ENCODE data around the gene TAS2R41.

Gene TAS2R41

DNA sequence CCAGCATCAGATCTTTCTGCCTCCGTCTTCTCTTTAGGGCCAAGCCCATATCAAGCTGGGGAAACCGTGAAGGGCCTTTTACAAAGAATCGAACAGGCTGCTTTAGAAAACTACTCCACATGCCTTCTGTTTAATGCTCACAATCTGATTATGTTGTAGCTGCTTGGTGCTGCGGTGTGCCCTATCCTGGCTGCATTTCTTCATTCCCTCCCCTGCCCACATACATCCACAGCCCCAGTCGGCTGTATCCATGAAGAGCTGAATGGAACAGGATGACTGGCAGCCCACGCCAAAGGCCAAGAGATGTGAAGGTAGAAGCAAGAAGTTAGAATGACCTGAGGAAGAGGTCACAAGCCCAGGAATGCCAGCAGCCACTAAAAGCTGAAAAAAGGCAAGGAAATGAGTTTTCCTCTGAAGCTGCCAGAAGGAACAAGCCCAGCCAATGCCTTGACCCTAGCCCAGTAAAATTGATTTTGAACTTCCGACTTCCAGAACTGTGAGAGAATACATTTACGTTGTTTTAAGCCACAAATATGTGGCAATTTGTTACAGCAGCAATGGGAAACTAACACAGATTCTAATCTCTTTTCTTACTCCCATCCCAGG lies 22.2 kb downstream of the TAS2R41 start:
- Histone ChIP-seq H3K9me3 (ENCODE audit: control insufficient read depth in 5 of 5, low read length in 5 of 5) (no peaks in the 10 kb centered on the region), H3K4me1 (ENCODE audit: control insufficient read depth in 5 of 5, insufficient read depth in 5 of 5, low read length in 5 of 5) (peaks cover 4 to 46% (median 30%) of the 10 kb centered on the region in 5 donors), H3K36me3 (ENCODE audit: control insufficient read depth in 5 of 5, insufficient read depth in 5 of 5, low read length in 5 of 5) (no peaks in the 10 kb centered on the region), H3K4me3 (ENCODE audit: low read depth in 1 of 5, low read length in 5 of 5) (no peak overlapping the region), H3K27me3 (ENCODE audit: control insufficient read depth in 5 of 5, insufficient read depth in 4 of 5, low read length in 5 of 5) (no peaks in the 10 kb centered on the region), H3K9ac (ENCODE audit: low read length in 5 of 5) (no peak overlapping the region), H3K27ac (ENCODE audit: low read depth, low read length) (peak overlapping the region; percentile 83)

DNA sequence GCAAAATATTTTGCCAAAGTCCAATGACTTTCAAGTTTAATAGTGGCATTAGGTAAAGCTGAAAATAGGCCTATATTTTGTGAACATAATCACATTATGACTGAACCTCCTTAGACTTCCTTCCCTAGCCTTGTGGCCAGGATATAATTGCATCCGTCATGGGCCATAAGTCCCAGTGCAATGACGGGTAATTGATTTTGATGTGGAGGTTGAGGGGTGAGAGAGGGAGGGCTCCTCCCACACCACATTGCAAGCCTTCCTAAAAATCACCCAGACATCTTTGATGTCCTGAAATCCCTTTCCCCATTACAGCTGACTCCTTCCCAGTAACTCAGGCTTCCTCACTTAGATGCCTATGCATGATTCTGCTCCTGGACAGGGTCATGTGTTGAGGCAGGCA lies 25.6 kb downstream of the TAS2R41 start:
- H3K27ac ChIP-seq (ENCODE audit: low read depth, low read length), result no peak overlapping the region

DNA sequence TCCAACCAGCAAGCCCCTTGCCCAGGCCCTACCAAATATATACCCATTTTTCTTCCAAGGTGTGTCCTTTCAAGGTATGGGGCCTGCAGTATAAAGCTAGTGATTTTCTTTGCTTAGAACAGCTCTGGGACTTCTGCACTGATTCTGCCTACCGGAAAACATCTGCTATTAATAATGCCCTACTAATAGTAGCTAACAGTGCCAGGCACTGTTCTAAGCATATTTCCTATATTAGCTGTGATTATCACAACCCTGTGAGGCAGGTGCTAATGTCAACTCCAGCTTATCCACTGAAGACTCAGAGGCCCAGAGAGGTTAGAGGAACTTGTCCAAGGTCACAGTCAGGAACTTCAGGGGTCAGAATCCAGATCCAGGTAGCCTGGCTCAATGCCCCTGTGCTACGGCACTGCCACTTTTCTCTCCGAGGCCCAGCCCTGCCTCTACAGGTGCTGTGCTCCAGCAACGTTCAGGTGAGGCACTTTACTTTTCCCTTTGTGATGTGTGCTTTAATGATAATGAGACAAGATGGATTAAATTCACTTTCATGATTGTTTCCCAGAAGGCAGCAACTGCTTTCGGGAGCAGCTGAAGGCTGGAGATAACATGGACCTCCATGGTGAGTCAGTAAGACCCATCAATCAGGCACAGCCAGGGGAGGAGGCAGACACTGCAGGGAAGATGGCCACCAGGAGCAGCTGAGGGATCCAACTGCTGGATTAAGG lies 26.7 kb downstream of the TAS2R41 start:
- Histone ChIP-seq H3K27me3 (ENCODE audit: control insufficient read depth in 5 of 5, insufficient read depth in 4 of 5, low read length in 5 of 5) (no peaks in the 10 kb centered on the region), H3K4me3 (ENCODE audit: low read depth in 1 of 5, low read length in 5 of 5) (no peak overlapping the region), H3K9ac (ENCODE audit: low read length in 5 of 5) (no peak overlapping the region), H3K4me1 (ENCODE audit: control insufficient read depth in 5 of 5, insufficient read depth in 5 of 5, low read length in 5 of 5) (peaks cover 4 to 25% (median 16%) of the 10 kb centered on the region in 5 donors), H3K36me3 (ENCODE audit: control insufficient read depth in 5 of 5, insufficient read depth in 5 of 5, low read length in 5 of 5) (no peaks in the 10 kb centered on the region), H3K9me3 (ENCODE audit: control insufficient read depth in 5 of 5, low read length in 5 of 5) (peaks cover 0 to 2% (median 0%) of the 10 kb centered on the region in 5 donors), H3K27ac (ENCODE audit: low read depth, low read length) (no peak overlapping the region)

More for the DNA sequence above, 25.6 kb downstream of the TAS2R41 start:
- Histone ChIP-seq H3K36me3 (ENCODE audit: control insufficient read depth in 5 of 5, insufficient read depth in 5 of 5, low read length in 5 of 5) (no peaks in the 10 kb centered on the region), H3K9ac (ENCODE audit: low read length in 5 of 5) (no peak overlapping the region), H3K9me3 (ENCODE audit: control insufficient read depth in 5 of 5, low read length in 5 of 5) (peaks cover 0 to 2% (median 0%) of the 10 kb centered on the region in 5 donors), H3K4me1 (ENCODE audit: control insufficient read depth in 5 of 5, insufficient read depth in 5 of 5, low read length in 5 of 5) (peaks cover 4 to 35% (median 24%) of the 10 kb centered on the region in 5 donors), H3K4me3 (ENCODE audit: low read depth in 1 of 5, low read length in 5 of 5) (no peak overlapping the region), H3K27me3 (ENCODE audit: control insufficient read depth in 5 of 5, insufficient read depth in 4 of 5, low read length in 5 of 5) (no peaks in the 10 kb centered on the region)

DNA sequence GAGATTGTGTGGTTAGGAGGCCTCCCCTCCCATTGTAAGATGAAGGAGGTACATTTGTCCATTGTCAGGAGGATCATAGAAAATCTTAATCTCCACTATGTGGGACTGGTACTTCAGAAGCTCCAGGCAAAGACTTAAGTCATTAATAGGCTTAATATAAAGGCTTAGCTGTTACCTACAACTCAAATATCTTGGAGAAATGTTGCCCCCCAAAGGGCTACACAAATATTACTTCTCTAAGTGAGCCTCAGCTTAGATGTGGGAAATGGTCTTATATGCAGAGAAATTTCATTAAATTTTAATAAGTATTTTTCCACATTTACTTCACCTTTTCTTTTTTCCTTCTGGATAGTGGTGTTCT lies 27.2 kb downstream of the TAS2R41 start:
- Histone ChIP-seq H3K9me3 (ENCODE audit: control insufficient read depth in 5 of 5, low read length in 5 of 5) (peaks cover 0 to 2% (median 0%) of the 10 kb centered on the region in 5 donors), H3K4me3 (ENCODE audit: low read depth in 1 of 5, low read length in 5 of 5) (no peak overlapping the region), H3K9ac (ENCODE audit: low read length in 5 of 5) (no peak overlapping the region), H3K4me1 (ENCODE audit: control insufficient read depth in 5 of 5, insufficient read depth in 5 of 5, low read length in 5 of 5) (peaks cover 0 to 20% (median 10%) of the 10 kb centered on the region in 5 donors), H3K27me3 (ENCODE audit: control insufficient read depth in 5 of 5, insufficient read depth in 4 of 5, low read length in 5 of 5) (no peaks in the 10 kb centered on the region), H3K36me3 (ENCODE audit: control insufficient read depth in 5 of 5, insufficient read depth in 5 of 5, low read length in 5 of 5) (no peaks in the 10 kb centered on the region), H3K27ac (ENCODE audit: low read depth, low read length) (no peak overlapping the region)

DNA sequence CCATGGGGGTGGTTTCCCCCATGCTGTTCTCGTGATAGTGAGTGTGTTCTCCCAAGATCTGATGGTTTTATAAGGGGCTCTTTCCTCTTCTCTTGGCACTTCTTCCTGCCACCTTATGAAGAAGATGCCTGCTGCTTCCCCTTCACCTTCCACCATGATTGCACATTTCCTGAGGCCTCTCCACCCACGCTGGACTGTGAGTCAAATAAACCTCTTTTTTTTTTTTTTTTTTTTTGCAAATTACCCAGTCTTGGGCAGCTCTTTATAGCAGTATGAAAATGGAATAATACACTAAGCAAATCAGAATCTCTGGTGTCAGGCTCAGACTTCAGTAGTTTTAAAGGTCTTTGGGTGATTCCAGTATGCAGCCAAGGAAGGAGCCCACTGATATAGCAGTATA lies 28.2 kb downstream of the TAS2R41 start:
- Histone ChIP-seq H3K9me3 (ENCODE audit: control insufficient read depth in 5 of 5, low read length in 5 of 5) (peaks cover 0 to 2% (median 0%) of the 10 kb centered on the region in 5 donors), H3K36me3 (ENCODE audit: control insufficient read depth in 5 of 5, insufficient read depth in 5 of 5, low read length in 5 of 5) (no peaks in the 10 kb centered on the region), H3K9ac (ENCODE audit: low read length in 5 of 5) (no peak overlapping the region), H3K4me1 (ENCODE audit: control insufficient read depth in 5 of 5, insufficient read depth in 5 of 5, low read length in 5 of 5) (peaks cover 0 to 11% (median 4%) of the 10 kb centered on the region in 5 donors), H3K27ac (ENCODE audit: low read depth, low read length) (no peak overlapping the region), H3K4me3 (ENCODE audit: low read depth in 1 of 5, low read length in 5 of 5) (no peak overlapping the region), H3K27me3 (ENCODE audit: control insufficient read depth in 5 of 5, insufficient read depth in 4 of 5, low read length in 5 of 5) (no peaks in the 10 kb centered on the region)

DNA sequence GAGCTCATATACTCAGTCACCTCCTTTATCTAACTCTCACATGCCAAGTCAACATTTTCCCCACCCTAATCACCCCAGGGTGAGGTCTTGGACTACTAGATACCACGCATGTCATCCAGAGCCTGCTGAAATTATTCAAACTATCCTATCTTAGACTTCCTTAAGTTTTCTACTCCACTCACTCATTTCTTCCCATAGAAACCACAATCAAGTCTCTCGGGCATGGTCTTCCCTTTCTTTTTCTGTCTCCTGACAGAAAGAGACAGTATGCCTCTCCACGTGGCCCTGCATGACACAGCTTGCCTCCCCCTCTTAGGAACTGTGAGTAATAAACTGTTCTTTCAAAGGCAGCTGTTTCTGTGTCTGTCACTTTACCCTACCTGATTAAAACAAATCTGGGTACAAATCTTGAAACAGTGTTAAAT lies 29.4 kb downstream of the TAS2R41 start:
- Histone ChIP-seq H3K4me3 (ENCODE audit: low read depth in 1 of 5, low read length in 5 of 5) (no peak overlapping the region), H3K27ac (ENCODE audit: low read depth, low read length) (no peak overlapping the region), H3K4me1 (ENCODE audit: control insufficient read depth in 5 of 5, insufficient read depth in 5 of 5, low read length in 5 of 5) (peaks cover 0 to 10% (median 2%) of the 10 kb centered on the region in 5 donors), H3K27me3 (ENCODE audit: control insufficient read depth in 5 of 5, insufficient read depth in 4 of 5, low read length in 5 of 5) (peaks cover 0 to 7% (median 0%) of the 10 kb centered on the region in 5 donors), H3K36me3 (ENCODE audit: control insufficient read depth in 5 of 5, insufficient read depth in 5 of 5, low read length in 5 of 5) (no peaks in the 10 kb centered on the region), H3K9ac (ENCODE audit: low read length in 5 of 5) (no peak overlapping the region), H3K9me3 (ENCODE audit: control insufficient read depth in 5 of 5, low read length in 5 of 5) (peaks cover 0 to 2% (median 0%) of the 10 kb centered on the region in 5 donors)

DNA sequence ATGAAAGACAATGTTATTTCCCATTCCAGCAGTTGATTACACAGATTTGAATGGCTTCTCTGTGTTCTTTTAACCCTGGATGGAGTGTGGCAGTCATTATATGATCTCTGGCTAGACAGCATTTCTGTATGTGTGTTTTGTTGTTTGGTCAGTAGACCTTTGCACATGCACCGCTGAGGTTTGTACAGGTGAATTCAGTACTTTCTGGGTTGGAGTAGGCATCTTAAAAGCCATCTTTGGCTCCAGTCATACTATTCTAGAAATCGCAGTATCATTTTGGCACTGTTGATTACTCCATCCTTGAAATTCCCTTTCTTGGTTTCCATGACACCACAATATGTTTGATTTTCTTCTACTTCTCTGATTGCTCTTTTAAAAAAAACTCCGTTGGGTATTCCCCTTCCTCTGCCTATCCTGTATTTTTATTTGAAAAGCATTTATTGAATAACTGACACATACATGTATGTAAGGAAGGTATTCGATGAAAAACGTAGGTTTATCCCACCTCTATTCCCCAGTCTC lies 29.9 kb downstream of the TAS2R41 start:
- Histone ChIP-seq H3K9me3 (ENCODE audit: control insufficient read depth in 5 of 5, low read length in 5 of 5) (peaks cover 0 to 2% (median 0%) of the 10 kb centered on the region in 5 donors), H3K36me3 (ENCODE audit: control insufficient read depth in 5 of 5, insufficient read depth in 5 of 5, low read length in 5 of 5) (no peaks in the 10 kb centered on the region), H3K27ac (ENCODE audit: low read depth, low read length) (no peak overlapping the region), H3K4me3 (ENCODE audit: low read depth in 1 of 5, low read length in 5 of 5) (no peak overlapping the region), H3K4me1 (ENCODE audit: control insufficient read depth in 5 of 5, insufficient read depth in 5 of 5, low read length in 5 of 5) (peaks cover 0 to 10% (median 2%) of the 10 kb centered on the region in 5 donors), H3K9ac (ENCODE audit: low read length in 5 of 5) (no peak overlapping the region), H3K27me3 (ENCODE audit: control insufficient read depth in 5 of 5, insufficient read depth in 4 of 5, low read length in 5 of 5) (peaks cover 0 to 7% (median 0%) of the 10 kb centered on the region in 5 donors)

DNA sequence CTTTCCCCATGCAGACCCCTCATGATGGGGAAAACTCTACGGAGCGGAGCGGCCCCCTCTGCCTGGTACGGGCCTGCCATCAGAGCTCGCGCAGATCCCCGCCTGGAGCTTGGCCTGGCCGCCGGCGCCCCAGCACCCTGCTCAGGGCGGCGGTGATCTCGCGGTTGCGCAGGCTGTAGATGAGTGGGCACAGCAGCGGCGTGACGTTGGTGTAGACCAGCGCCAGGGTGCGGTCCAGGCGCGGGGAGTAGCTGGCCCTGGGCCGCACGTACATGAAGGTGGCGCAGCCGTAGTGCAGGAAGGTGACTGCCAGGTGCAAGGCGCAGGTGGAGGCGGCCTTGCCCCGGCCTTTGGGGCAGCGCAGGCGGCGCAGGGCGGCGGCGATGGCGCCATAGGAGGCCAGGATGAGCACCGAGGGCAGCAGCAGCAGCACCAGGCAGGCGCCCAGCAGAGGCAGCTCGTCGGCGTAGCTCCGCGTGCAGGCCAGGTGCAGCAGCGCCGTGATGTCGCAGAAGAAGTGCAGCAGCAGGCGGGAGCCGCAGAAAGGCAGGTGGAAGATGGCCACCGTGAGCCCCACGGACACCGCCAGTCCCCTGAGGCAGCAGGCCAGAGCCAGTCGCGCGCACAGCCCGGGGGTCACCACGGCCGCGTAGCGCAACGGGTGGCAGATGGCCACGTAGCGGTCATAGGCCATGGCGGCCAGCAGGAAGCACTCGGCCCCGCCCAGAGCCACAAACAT lies 33.4 kb downstream of the TAS2R41 start:
- Histone ChIP-seq H3K4me3 (ENCODE audit: low read depth in 1 of 5, low read length in 5 of 5) (peak overlapping the region in 2 of 5 donors; percentile 25 to 50), H3K27ac (ENCODE audit: low read depth, low read length) (no peak overlapping the region), H3K9me3 (ENCODE audit: control insufficient read depth in 5 of 5, low read length in 5 of 5) (peaks cover 0 to 2% (median 0%) of the 10 kb centered on the region in 5 donors), H3K36me3 (ENCODE audit: control insufficient read depth in 5 of 5, insufficient read depth in 5 of 5, low read length in 5 of 5) (no peaks in the 10 kb centered on the region), H3K9ac (ENCODE audit: low read length in 5 of 5) (no peak overlapping the region), H3K4me1 (ENCODE audit: control insufficient read depth in 5 of 5, insufficient read depth in 5 of 5, low read length in 5 of 5) (peaks cover 0 to 10% (median 0%) of the 10 kb centered on the region in 5 donors), H3K27me3 (ENCODE audit: control insufficient read depth in 5 of 5, insufficient read depth in 4 of 5, low read length in 5 of 5) (peaks cover 0 to 7% (median 0%) of the 10 kb centered on the region in 5 donors)

DNA sequence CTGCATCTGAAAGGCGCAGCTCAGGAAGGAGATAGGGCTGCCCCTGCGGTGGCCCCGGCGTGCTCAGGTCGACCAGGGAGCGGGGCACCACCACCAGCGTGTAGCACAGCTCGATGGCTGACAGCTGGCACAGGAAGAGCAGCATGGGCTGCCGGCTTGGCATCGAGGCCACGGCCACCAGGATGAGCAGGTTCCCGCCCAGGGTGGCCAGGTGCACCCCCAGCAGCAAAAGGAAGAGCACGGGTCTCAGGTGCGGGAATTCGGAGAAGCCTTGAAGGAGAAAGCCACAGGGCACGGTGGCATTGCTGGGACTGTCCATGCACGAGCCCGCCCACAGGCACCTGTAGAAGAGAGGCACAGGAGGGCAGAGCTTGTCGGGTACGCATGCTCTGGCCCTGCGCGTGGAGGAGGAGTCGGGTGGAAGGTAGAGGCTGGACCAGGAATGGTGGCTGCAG lies 33.9 kb downstream of the TAS2R41 start:
- Histone ChIP-seq H3K9ac (ENCODE audit: low read length in 5 of 5) (no peak overlapping the region), H3K9me3 (ENCODE audit: control insufficient read depth in 5 of 5, low read length in 5 of 5) (peaks cover 0 to 2% (median 0%) of the 10 kb centered on the region in 5 donors), H3K27ac (ENCODE audit: low read depth, low read length) (no peak overlapping the region), H3K4me3 (ENCODE audit: low read depth in 1 of 5, low read length in 5 of 5) (peak overlapping the region in 2 of 5 donors; percentile 25 to 50), H3K4me1 (ENCODE audit: control insufficient read depth in 5 of 5, insufficient read depth in 5 of 5, low read length in 5 of 5) (peaks cover 0 to 10% (median 0%) of the 10 kb centered on the region in 5 donors), H3K36me3 (ENCODE audit: control insufficient read depth in 5 of 5, insufficient read depth in 5 of 5, low read length in 5 of 5) (no peaks in the 10 kb centered on the region), H3K27me3 (ENCODE audit: control insufficient read depth in 5 of 5, insufficient read depth in 4 of 5, low read length in 5 of 5) (peaks cover 0 to 7% (median 0%) of the 10 kb centered on the region in 5 donors)
